Measurements from ENCODE around the gene IRF5.
"Not testable (repeated sequence)": the region's sequence is repeated elsewhere in the genome, so short reads cannot be mapped to it uniquely, and the experiment has no call there.

Gene IRF5

DNA sequence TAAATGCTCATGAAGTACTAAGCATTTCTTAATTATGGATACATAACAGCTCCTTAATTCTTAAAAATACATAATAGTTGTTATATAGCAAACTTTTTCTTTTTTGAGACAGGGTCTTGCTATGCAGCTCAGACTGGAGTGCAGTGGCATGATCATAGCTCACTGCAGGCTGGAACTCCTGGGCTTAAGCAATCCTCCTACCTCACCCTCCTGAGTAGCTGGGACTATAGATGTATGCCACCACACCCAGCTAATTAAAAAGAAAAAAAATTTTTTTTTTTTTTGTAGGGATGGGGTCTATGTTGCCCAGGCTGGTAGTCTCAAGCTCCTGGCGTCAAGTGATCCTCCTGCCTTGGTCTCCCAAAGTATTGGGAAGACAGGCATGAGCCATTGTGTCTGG lies 30.9 kb downstream of the IRF5 start:
- FAIRE-seq = no peak

DNA sequence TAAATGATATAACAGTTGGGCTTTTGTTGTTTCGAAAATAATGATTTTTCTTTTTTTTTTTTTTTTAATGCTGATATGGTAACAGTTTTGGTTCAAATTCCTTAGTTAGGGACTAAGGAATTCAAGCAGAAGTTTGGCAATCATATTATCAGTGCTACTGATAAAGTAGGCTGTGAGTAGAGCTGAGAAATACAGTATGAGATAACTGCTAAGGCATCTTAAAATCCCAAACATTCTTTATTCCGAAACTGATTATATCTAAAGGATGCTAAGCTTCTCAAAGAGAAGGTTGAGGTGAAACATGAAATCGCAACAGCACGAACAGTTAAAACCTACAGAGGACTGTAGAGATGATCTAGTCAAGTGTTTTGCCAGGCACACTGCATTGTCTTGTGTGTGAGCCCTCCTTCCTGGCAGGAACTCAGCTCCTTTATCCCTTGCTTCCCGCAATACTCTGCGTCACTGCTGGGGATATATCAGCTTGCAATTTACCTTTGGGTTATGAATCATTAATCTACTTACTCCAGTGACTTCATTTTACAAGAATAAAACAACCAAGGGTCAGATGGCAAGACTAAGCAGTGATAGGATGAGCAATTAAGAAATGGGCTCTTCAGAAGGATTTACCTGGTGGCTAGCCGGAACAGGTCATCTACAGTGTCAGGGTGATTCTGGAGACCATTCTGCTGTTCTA lies 36.7 kb downstream of the IRF5 start:
- no peak for FAIRE-seq

DNA sequence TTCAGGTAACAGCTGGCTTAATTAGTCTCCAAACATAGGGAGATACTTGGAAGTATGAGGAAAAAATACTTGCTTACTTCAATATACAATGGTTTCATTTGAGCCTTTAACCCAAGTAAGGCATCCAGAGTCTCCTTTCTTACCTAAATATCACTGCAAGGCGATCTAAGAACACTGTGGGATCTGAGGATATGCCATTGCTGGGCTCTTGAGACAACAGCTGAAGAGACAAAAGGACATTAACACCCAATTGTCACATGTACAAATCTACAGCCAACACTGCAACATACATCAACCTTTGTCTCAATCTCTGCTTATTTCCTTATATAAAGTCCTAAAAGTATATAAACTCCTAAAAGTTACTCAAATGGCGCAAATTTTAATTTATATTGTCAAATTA lies 44.4 kb downstream of the IRF5 start:
- FAIRE-seq = no peak

- FAIRE-seq = no peak
Measured at GRCh38 chr7:128985660-128986059, 47.9 kb downstream of the IRF5 start.

- no peak for FAIRE-seq
Measured at GRCh38 chr7:128986609-128987008, 48.9 kb downstream of the IRF5 start.

DNA sequence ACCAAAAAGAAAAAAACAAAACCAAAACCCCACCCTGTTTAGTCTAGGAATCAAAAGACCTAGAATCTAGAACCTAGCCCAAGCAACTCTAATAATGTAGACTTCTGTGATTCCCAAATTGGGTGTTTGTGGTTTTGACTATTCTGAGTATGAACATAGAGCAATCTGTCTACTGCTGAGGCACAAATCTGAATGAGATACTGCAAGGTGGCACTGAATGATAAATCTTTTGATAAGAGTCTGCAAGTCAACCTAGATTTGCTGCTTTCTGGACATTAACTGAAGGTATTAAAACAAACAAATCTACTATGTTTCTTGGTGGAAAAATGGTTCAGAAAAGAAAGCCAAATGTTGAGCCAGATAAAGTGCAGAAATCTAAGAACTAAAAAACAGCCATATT lies 50.6 kb downstream of the IRF5 start:
- no peak for FAIRE-seq

GRCh38 chr7:128989961-128990360 lies 52.2 kb downstream of the IRF5 start:
- no peak for FAIRE-seq

- no peak for FAIRE-seq
Measured at GRCh38 chr7:128993419-128993818, 55.7 kb downstream of the IRF5 start.

DNA sequence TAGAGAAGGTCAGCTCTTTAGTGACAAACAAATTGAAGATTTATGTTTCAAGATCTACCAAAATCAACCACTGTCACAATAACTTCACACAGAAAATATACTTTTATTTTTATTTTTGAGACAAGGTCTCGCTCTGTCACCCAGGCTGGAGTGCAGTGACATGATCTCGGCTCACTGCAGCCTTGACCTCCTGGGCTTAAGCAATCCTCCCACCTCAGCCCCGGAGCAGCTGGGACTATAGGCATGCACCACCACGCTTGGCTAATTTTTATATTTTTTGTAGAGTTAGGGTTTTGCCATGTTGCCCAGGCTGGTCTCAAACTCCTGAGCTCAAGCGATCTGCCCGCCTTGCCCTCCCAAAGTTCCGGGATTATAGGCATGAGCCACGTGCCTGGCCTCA lies 56.8 kb downstream of the IRF5 start:
- not testable (repeated sequence) for FAIRE-seq

DNA sequence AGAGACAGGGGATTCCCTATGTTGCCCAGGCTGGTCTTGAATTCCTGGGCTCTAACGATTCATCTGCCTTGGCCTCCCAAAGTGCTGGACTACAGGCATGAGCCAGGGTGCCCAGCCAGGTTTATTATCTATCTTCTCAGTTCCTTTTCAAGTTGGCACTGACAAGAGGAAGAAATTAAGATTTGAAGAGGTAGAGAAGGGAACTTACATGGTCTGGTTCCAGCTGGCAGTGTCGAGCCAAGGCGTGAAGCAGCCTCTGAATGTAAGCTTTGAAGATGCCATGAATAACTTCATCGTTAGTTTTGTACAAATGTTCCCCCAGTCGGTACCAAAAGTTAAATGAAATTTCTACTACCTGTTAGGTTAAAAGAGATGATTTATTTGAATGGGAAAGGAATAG lies 59.5 kb downstream of the IRF5 start:
- no peak for FAIRE-seq

Data from TTC549 (cell line).